HepG2 (cell line): ENCODE data around the gene DPM2. TPM values are rescaled to one million over a fixed set of nuclear protein-coding genes. Genes with fewer than 3 reads are reported as not detected.

Experiments used
- AGO1 ChIP-seq: fragments of 200-400 bp; formaldehyde crosslinking; IDR thresholded peaks from 2 replicates; pipeline ENCODE4 v1.6.1; 2017; ENCODE audit warnings: mild to moderate bottlenecking, low read depth, low read length, moderate library complexity; ENCODE audit not compliant: poor library complexity, severe bottlenecking
- BORCS8-MEF2B ChIP-seq: sonication (generic); formaldehyde crosslinking; IDR thresholded peaks from 2 replicates; pipeline ENCODE4 v1.8.0; 2022; ENCODE audit warnings: mild to moderate bottlenecking, missing genetic modification reagents
- BRD4 ChIP-seq: sonication (generic); formaldehyde crosslinking; IDR thresholded peaks from 2 replicates; pipeline ENCODE4 v1.4.0; 2020; ENCODE audit warnings: missing genetic modification reagents
- EEA1 ChIP-seq: sonication (generic); formaldehyde crosslinking; IDR thresholded peaks from 2 replicates; pipeline ENCODE4 v1.5.1; 2020; ENCODE audit warnings: mild to moderate bottlenecking, missing genetic modification reagents, borderline replicate concordance
- ELF3 ChIP-seq: IDR thresholded peaks from 2 replicates; pipeline ENCODE4 v1.6.1; 2016; ENCODE audit warnings: missing genetic modification reagents, missing compliant biosample characterization
- FOXA1 ChIP-seq, 2 experiments: fragments of 450-650 bp in 1 of 2; sonication (generic) in 1 of 2; formaldehyde crosslinking in 1 of 2; IDR thresholded peaks; 2 replicates each; pipeline versions ENCODE4 v1.4.0 to v1.6.1; 2016 to 2020; ENCODE audit warnings: missing genetic modification reagents in 1 of 2
- FOXK2 ChIP-seq: fragments of 450-650 bp; IDR thresholded peaks from 2 replicates; pipeline ENCODE4 v1.6.1; 2016
- HDAC1 ChIP-seq: sonication (generic); formaldehyde crosslinking; IDR thresholded peaks from 2 replicates; pipeline ENCODE4 v1.5.1; 2020; ENCODE audit warnings: mild to moderate bottlenecking, missing genetic modification reagents
- HNF1A ChIP-seq, 2 experiments: sonication (generic) in 1 of 2; formaldehyde crosslinking in 1 of 2; IDR thresholded peaks; 2 replicates each; pipeline versions ENCODE4 v1.4.0 to v1.6.1; 2016 to 2020; ENCODE audit warnings: borderline replicate concordance in 1 of 2, low read depth in 1 of 2, mild to moderate bottlenecking in 1 of 2, missing genetic modification reagents in 1 of 2
- HNRNPH1 ChIP-seq: fragments of 200-400 bp; formaldehyde crosslinking; optimal IDR thresholded peaks from 2 replicates; pipeline ENCODE3; 2017; ENCODE audit warnings: mild to moderate bottlenecking, low read depth, low read length
- HNRNPK ChIP-seq: fragments of 200-400 bp; formaldehyde crosslinking; IDR thresholded peaks from 2 replicates; pipeline ENCODE4 v1.6.1; 2018; ENCODE audit warnings: low read length, low read depth, moderate library complexity, mild to moderate bottlenecking; ENCODE audit not compliant: poor library complexity, severe bottlenecking
- IKZF4 ChIP-seq: sonication (generic); formaldehyde crosslinking; IDR thresholded peaks from 2 replicates; pipeline ENCODE4 v1.5.1; 2020; ENCODE audit warnings: borderline replicate concordance, mild to moderate bottlenecking, low read depth, missing genetic modification reagents; ENCODE audit errors: not compliant biosample characterization
- KAT7 ChIP-seq: IDR thresholded peaks from 2 replicates; pipeline ENCODE4 v1.6.1; 2018; ENCODE audit warnings: borderline replicate concordance, missing compliant biosample characterization
- MTA1 ChIP-seq: sonication (generic); formaldehyde crosslinking; IDR thresholded peaks from 2 replicates; pipeline ENCODE4 v1.4.0; 2020; ENCODE audit warnings: missing genetic modification reagents, mild to moderate bottlenecking, borderline replicate concordance
- MYNN ChIP-seq: sonication (generic); formaldehyde crosslinking; IDR thresholded peaks from 2 replicates; pipeline ENCODE4 v1.4.0; 2020; ENCODE audit warnings: mild to moderate bottlenecking, low read depth, missing genetic modification reagents
- NBN ChIP-seq: fragments of 450-650 bp; conservative IDR thresholded peaks from 2 replicates; pipeline ENCODE4 v1.6.1; 2017
- PLSCR1 ChIP-seq: sonication (generic); formaldehyde crosslinking; IDR thresholded peaks from 2 replicates; pipeline ENCODE4 v1.5.0; 2020; ENCODE audit warnings: missing genetic modification reagents, mild to moderate bottlenecking, borderline replicate concordance
- POLR2AphosphoS5 ChIP-seq: IDR thresholded peaks from 2 replicates; pipeline ENCODE4 v1.6.1; 2012; ENCODE audit warnings: low read depth, low read length
- RXRA ChIP-seq: sonication (generic); formaldehyde crosslinking; IDR thresholded peaks from 2 replicates; pipeline ENCODE4 v1.5.1; 2020; ENCODE audit warnings: missing genetic modification reagents
- SAP130 ChIP-seq: IDR thresholded peaks from 2 replicates; pipeline ENCODE4 v1.6.1; 2016; ENCODE audit warnings: low read depth
- SMAD9 ChIP-seq: sonication (generic); formaldehyde crosslinking; IDR thresholded peaks from 2 replicates; pipeline ENCODE4 v1.5.1; 2020; ENCODE audit warnings: mild to moderate bottlenecking, missing genetic modification reagents
- SOX5 ChIP-seq: IDR thresholded peaks from 2 replicates; pipeline ENCODE4 v1.6.1; 2016; ENCODE audit warnings: borderline replicate concordance
- TBP ChIP-seq: sonication (generic); formaldehyde crosslinking; IDR thresholded peaks from 2 replicates; pipeline ENCODE4 v1.5.0; 2020; ENCODE audit warnings: missing genetic modification reagents
- ZNF547 ChIP-seq: sonication (generic); formaldehyde crosslinking; IDR thresholded peaks from 2 replicates; pipeline ENCODE4 v1.5.1; 2020; ENCODE audit warnings: mild to moderate bottlenecking, missing genetic modification reagents
- ZNF558 ChIP-seq: sonication (generic); formaldehyde crosslinking; IDR thresholded peaks from 2 replicates; pipeline ENCODE4 v1.9.0; 2022; ENCODE audit warnings: mild to moderate bottlenecking, missing genetic modification reagents, borderline replicate concordance
- ZNF766 ChIP-seq: sonication (generic); formaldehyde crosslinking; IDR thresholded peaks from 2 replicates; pipeline ENCODE4 v1.5.0; 2020; ENCODE audit warnings: missing genetic modification reagents, borderline replicate concordance
- ZNF777 ChIP-seq: sonication (generic); formaldehyde crosslinking; IDR thresholded peaks from 2 replicates; pipeline ENCODE4 v1.4.0; 2020; ENCODE audit warnings: missing genetic modification reagents
- polyA plus RNA-seq, 8 experiments: library from polyadenylated mRNA; depleted of rRNA in 3 of 8; stranded (reverse) in 7 of 8; unstranded in 1 of 8; fragments of >200 nt; fragmentation: Illumina TruSeq in 4 of 8; extraction: Trizol in 4 of 8; gene quantifications; 2 replicates each; pipeline versions ENCODE4 v1.2.1 to v1.2.3, GENCODE V29; 2011 to 2016; ENCODE audit warnings: low read depth in 4 of 8, missing spikeins in 1 of 8, mixed read lengths in 1 of 8; ENCODE audit not compliant: insufficient read depth in 1 of 8
- total RNA-seq, 5 experiments: library from RNA; depleted of rRNA; stranded (reverse); fragments of >200 nt; fragmentation: Illumina TruSeq; extraction: Trizol; gene quantifications; 2 replicates each; pipeline ENCODE4 v1.2.3, GENCODE V29; 2016; ENCODE audit warnings: low read depth in 1 of 5

Gene DPM2
- total and polyA plus RNA-seq, 2 of the 13 experiments (the other 11 are each of a cell fraction or from before 2014, with no cell fraction given): 24.8 to 35.3 TPM

GRCh38 chr9:127898433-127899127 lies 39.1 kb downstream of the DPM2 start (continued):
- no peak for TF ChIP-seq HNF1A (IDR thresholded peaks at IDR 0.05; ENCODE audit: low read depth)
- TF ChIP-seq HNF1A (CRISPR knock-in tag; IDR thresholded peaks at IDR 0.05; ENCODE audit: borderline replicate concordance): 0 out of 2 replicates have a peak, but pooled peaks have one; percentile 5
- no peak for TF ChIP-seq FOXA1 (IDR thresholded peaks at IDR 0.05)
- TF ChIP-seq FOXA1 (CRISPR knock-in tag; IDR thresholded peaks at IDR 0.05): peak; percentile 50; the same call in 1 of the 2 replicates
- TF ChIP-seq HNRNPK: no peak
- peak; percentile 65; the same call in 1 of the 2 replicates for TF ChIP-seq ZNF558 (CRISPR knock-in tag)
- no peak for TF ChIP-seq BRD4 (CRISPR knock-in tag)
- TF ChIP-seq BORCS8-MEF2B (CRISPR knock-in tag): no peak
- peak; percentile 31; the same call in 1 of the 2 replicates for TF ChIP-seq ELF3
- peak; percentile 51 for TF ChIP-seq AGO1
- TF ChIP-seq PLSCR1 (CRISPR knock-in tag): no peak
- no peak for TF ChIP-seq SMAD9 (CRISPR knock-in tag)
- peak; percentile 71 for TF ChIP-seq SAP130 (CRISPR knock-in tag)
- TF ChIP-seq TBP (CRISPR knock-in tag): no peak
- no peak for TF ChIP-seq NBN
- peak; percentile 49; the same call in 1 of the 2 replicates for TF ChIP-seq ZNF777
- TF ChIP-seq MTA1: 0 out of 2 replicates have a peak, but pooled peaks have one; percentile 13
- no peak for TF ChIP-seq KAT7 (CRISPR knock-in tag)
- no peak for TF ChIP-seq HNRNPH1
- TF ChIP-seq ZNF766: 0 out of 2 replicates have a peak, but pooled peaks have one; percentile 32
- TF ChIP-seq RXRA (CRISPR knock-in tag): peak; percentile 24
- 0 out of 2 replicates have a peak, but pooled peaks have one; percentile 44 for TF ChIP-seq EEA1 (CRISPR knock-in tag)
- no peak for TF ChIP-seq IKZF4 (CRISPR knock-in tag)
- no peak for TF ChIP-seq SOX5 (CRISPR knock-in tag)
- no peak for TF ChIP-seq FOXK2
- TF ChIP-seq HDAC1: peak; percentile 80
- 0 out of 2 replicates have a peak, but pooled peaks have one; percentile 30 for TF ChIP-seq POLR2AphosphoS5
- no peak for TF ChIP-seq MYNN
- no peak for TF ChIP-seq ZNF547 (CRISPR knock-in tag)
